H9 (cell line): ENCODE results near the gene DEGS2. TPM values are rescaled to one million over a fixed set of nuclear protein-coding genes. Genes with fewer than 3 reads are reported as not detected.
A peak's percentile ranks its signal among the peaks of the same experiment; 100 is the strongest.

Experiments
- DNase-seq: peaks from one replicate; pipeline ENCODE4 v3.0.0-alpha.2; 2017
- H2AFZ ChIP-seq: one replicate; pipeline ENCODE4 v1.6.1; 2013; ENCODE audit warnings: mild to moderate bottlenecking, low read length, control low read depth, moderate library complexity
- H2AK5ac ChIP-seq: 2 replicates; pipeline ENCODE4 v1.6.1; 2013; ENCODE audit warnings: low read length, control low read depth, mixed read lengths; ENCODE audit not compliant: insufficient read length
- H2BK120ac ChIP-seq: one replicate; pipeline ENCODE4 v1.6.1; 2013; ENCODE audit warnings: low read depth, mild to moderate bottlenecking, low read length, control low read depth, inconsistent platforms; ENCODE audit not compliant: poor library complexity, severe bottlenecking
- H2BK12ac ChIP-seq: 2 replicates; pipeline ENCODE4 v1.6.1; 2013; ENCODE audit warnings: low read length, control low read depth, mixed read lengths, low read depth; ENCODE audit not compliant: insufficient read length
- H2BK15ac ChIP-seq: 2 replicates; pipeline ENCODE4 v1.6.1; 2013; ENCODE audit warnings: low read depth, low read length, control low read depth
- H2BK20ac ChIP-seq: one replicate; pipeline ENCODE4 v1.6.1; 2013; ENCODE audit warnings: low read depth, mild to moderate bottlenecking, low read length, control low read depth, inconsistent platforms; ENCODE audit not compliant: poor library complexity, severe bottlenecking
- H2BK5ac ChIP-seq: 2 replicates; pipeline ENCODE4 v1.6.1; 2013; ENCODE audit warnings: low read length, control low read depth, mixed read lengths; ENCODE audit not compliant: insufficient read length
- H3K14ac ChIP-seq: 2 replicates; pipeline ENCODE4 v1.6.1; 2013; ENCODE audit warnings: low read length, control low read depth; ENCODE audit not compliant: insufficient read depth
- H3K18ac ChIP-seq: 2 replicates; pipeline ENCODE4 v1.6.1; 2013; ENCODE audit warnings: low read depth, mild to moderate bottlenecking, mixed read lengths, low read length, control low read depth; ENCODE audit not compliant: insufficient read length
- H3K23ac ChIP-seq: 2 replicates; pipeline ENCODE4 v1.6.1; 2013; ENCODE audit warnings: low read length, control low read depth, mixed read lengths, low read depth; ENCODE audit not compliant: insufficient read length
- H3K23me2 ChIP-seq: 2 replicates; pipeline ENCODE4 v1.6.1; 2013; ENCODE audit warnings: low read depth, mild to moderate bottlenecking, mixed read lengths, low read length, control low read depth; ENCODE audit not compliant: insufficient read length, poor library complexity, severe bottlenecking
- H3K27ac ChIP-seq: 2 replicates; pipeline ENCODE4 v1.5.1; 2013; ENCODE audit warnings: low read length, control low read depth, mixed read lengths, low read depth; ENCODE audit not compliant: insufficient read length
- H3K27me3 ChIP-seq: 2 replicates; pipeline ENCODE4 v1.6.1; 2013; ENCODE audit warnings: low read length, control low read depth, inconsistent platforms; ENCODE audit not compliant: insufficient read depth
- H3K4ac ChIP-seq: 2 replicates; pipeline ENCODE4 v1.6.1; 2013; ENCODE audit warnings: low read depth, mild to moderate bottlenecking, control low read depth, inconsistent platforms, low read length, moderate library complexity
- H3K4me1 ChIP-seq: 2 replicates; pipeline ENCODE4 v1.6.1; 2013; ENCODE audit warnings: low read length, control low read depth, inconsistent platforms; ENCODE audit not compliant: insufficient read depth
- H3K4me2 ChIP-seq: 2 replicates; pipeline ENCODE4 v1.6.1; 2013; ENCODE audit warnings: low read length, control low read depth, mixed read lengths; ENCODE audit not compliant: insufficient read length, insufficient read depth
- H3K56ac ChIP-seq: 2 replicates; pipeline ENCODE4 v1.6.1; 2013; ENCODE audit warnings: low read depth, mild to moderate bottlenecking, mixed read lengths, low read length, control low read depth; ENCODE audit not compliant: insufficient read length
- H3K79me1 ChIP-seq: 2 replicates; pipeline ENCODE4 v1.6.1; 2013; ENCODE audit warnings: low read depth, mild to moderate bottlenecking, moderate library complexity, low read length, control low read depth, inconsistent platforms; ENCODE audit not compliant: insufficient read depth, poor library complexity, severe bottlenecking
- H3K79me2 ChIP-seq: 2 replicates; pipeline ENCODE4 v1.6.1; 2013; ENCODE audit warnings: low read length, control low read depth, inconsistent platforms; ENCODE audit not compliant: insufficient read depth
- H3K9ac ChIP-seq: 2 replicates; pipeline ENCODE4 v1.6.1; 2013; ENCODE audit warnings: low read length, control low read depth, mixed read lengths; ENCODE audit not compliant: insufficient read length; ENCODE audit errors: extremely low read depth
- H3K9me3 ChIP-seq: one replicate; pipeline ENCODE4 v1.6.1; 2013; ENCODE audit warnings: low read depth, low read length, inconsistent platforms; ENCODE audit not compliant: control insufficient read depth
- H3T11ph ChIP-seq: one replicate; pipeline ENCODE4 v1.6.1; 2013; ENCODE audit warnings: mild to moderate bottlenecking, low read length, control low read depth, inconsistent platforms
- H4K20me1 ChIP-seq: one replicate; pipeline ENCODE4 v1.6.1; 2013; ENCODE audit not compliant: control insufficient read depth, insufficient read length, insufficient read depth
- H4K5ac ChIP-seq: 2 replicates; pipeline ENCODE4 v1.6.1; 2013; ENCODE audit warnings: low read depth, mild to moderate bottlenecking, mixed read lengths, low read length, control low read depth; ENCODE audit not compliant: insufficient read length
- H4K8ac ChIP-seq: replicated peaks from 2 replicates; pipeline ENCODE4 v1.6.1; 2013; ENCODE audit warnings: low read length, control low read depth, mixed read lengths, low read depth; ENCODE audit not compliant: insufficient read length
- H4K91ac ChIP-seq: 2 replicates; pipeline ENCODE4 v1.6.1; 2013; ENCODE audit warnings: low read depth, mild to moderate bottlenecking, moderate library complexity, mixed read lengths, low read length, control low read depth; ENCODE audit not compliant: insufficient read length
- H3K27ac Mint-ChIP-seq, 3 experiments: 2 replicates in 2 of 3; 3 replicates in 1 of 3; pipeline ENCODE4 v1.8.0; 2020 to 2021; ENCODE audit warnings: mixed read lengths in 3 of 3, mild to moderate bottlenecking in 1 of 3, moderate library complexity in 1 of 3
- H3K27me3 Mint-ChIP-seq: 2 replicates; pipeline ENCODE4 v1.8.0; 2021; ENCODE audit warnings: low read depth, mild to moderate bottlenecking, moderate library complexity, mixed read lengths
- H3K36me3 Mint-ChIP-seq, 3 experiments: 2 replicates in 2 of 3; 3 replicates in 1 of 3; pipeline ENCODE4 v1.8.0; 2020 to 2021; ENCODE audit warnings: low read depth in 3 of 3, mixed read lengths in 3 of 3; ENCODE audit not compliant: insufficient read depth in 1 of 3
- H3K4me1 Mint-ChIP-seq, 2 experiments: 2 replicates each; pipeline ENCODE4 v1.8.0; 2020; ENCODE audit warnings: mixed read lengths in 2 of 2
- H3K4me3 Mint-ChIP-seq, 2 experiments: 2 replicates in 1 of 2; 3 replicates in 1 of 2; pipeline ENCODE4 v1.8.0; 2020 to 2021; ENCODE audit warnings: mild to moderate bottlenecking in 2 of 2, mixed read lengths in 2 of 2, moderate library complexity in 1 of 2
- H3K9me3 Mint-ChIP-seq, 2 experiments: 2 replicates in 1 of 2; 3 replicates in 1 of 2; pipeline ENCODE4 v1.8.0; 2020; ENCODE audit warnings: mild to moderate bottlenecking in 2 of 2, mixed read lengths in 2 of 2, moderate library complexity in 1 of 2
- CTCF ChIP-seq: fragments of 200-600 bp; sonication (generic); conservative IDR thresholded peaks from 3 replicates; pipeline ENCODE4 v1.8.0; 2021; ENCODE audit warnings: antibody characterized with exemption, mild to moderate bottlenecking
- whole genome bisulfite sequencing: extraction: QIAGEN DNeasy Blood & Tissue Kit; methylation state at CpG from one replicate; pipeline ENCODE4 v1.1.7; 2013; ENCODE audit warnings: missing lambda C conversion rate, low lambda C conversion rate, mixed read lengths; ENCODE audit not compliant: insufficient read length; ENCODE audit errors: extremely low coverage; 5-methylcytosine and 5-hydroxymethylcytosine counted together
- total RNA-seq: library from RNA; stranded (reverse); gene quantifications from 2 replicates; pipeline ENCODE4 v1.2.1, GENCODE V29; 2021

Gene DEGS2
- total RNA-seq, 1 experiment from 2014 or later = 0.72 TPM

- no peak for TF ChIP-seq CTCF
- no peaks in the 10 kb centered on the region for H3K79me1 ChIP-seq
- H4K8ac ChIP-seq = no peak overlapping the region
- no peak overlapping the region for H4K5ac ChIP-seq
- DNase-seq = no peak
- H3K27me3 ChIP-seq = no peaks in the 10 kb centered on the region
- no peak overlapping the region for H3K9ac ChIP-seq
- H3K18ac ChIP-seq = no peak overlapping the region
- H2BK20ac ChIP-seq = no peak overlapping the region
- no peak overlapping the region for H3K56ac ChIP-seq
- peaks cover 4 to 9% of the 10 kb centered on the region in 2 experiments; a peak in 3 of 4 replicates for H3K4me1 Mint-ChIP-seq
- no peak overlapping the region for H2BK12ac ChIP-seq
- peaks cover 0 to 3% (median 0%) of the 10 kb centered on the region in 3 experiments; a peak in 1 of 7 replicates for H3K36me3 Mint-ChIP-seq
- no CpG with 5 or more reads among the region's 21 CpGs for WGBS
- no peak overlapping the region for H4K91ac ChIP-seq
- no peaks in the 10 kb centered on the region for H3K4me1 ChIP-seq
- H4K20me1 ChIP-seq = no peaks in the 10 kb centered on the region
- no peak overlapping the region for H2BK120ac ChIP-seq
- peak overlapping the region; percentile 22; the same call in 1 of the 2 replicates for H3K14ac ChIP-seq
- H3K23ac ChIP-seq = no peak overlapping the region
- H3K9me3 Mint-ChIP-seq = peaks cover 3% of the 10 kb centered on the region in 2 experiments; a peak in 3 of 5 replicates
- H3K9me3 ChIP-seq = no peaks in the 10 kb centered on the region
- H3K79me2 ChIP-seq = no peaks in the 10 kb centered on the region
- no peak overlapping the region for H3T11ph ChIP-seq
- no peak overlapping the region for H3K4ac ChIP-seq
- H3K4me3 Mint-ChIP-seq = no peak overlapping the region
- no peak overlapping the region for H3K27ac ChIP-seq
- no peak overlapping the region for H2BK15ac ChIP-seq
- peaks cover 16% of the 10 kb centered on the region for H3K27me3 Mint-ChIP-seq
- H3K27ac Mint-ChIP-seq = 0 out of 7 replicates have a peak overlapping the region, but pooled peaks of 1 of the 3 experiments have one; percentile 48
- no peak overlapping the region for H3K4me2 ChIP-seq
- no peaks in the 10 kb centered on the region for H3K23me2 ChIP-seq
- H2AFZ ChIP-seq = no peak overlapping the region
- H2BK5ac ChIP-seq = no peak overlapping the region
- no peak overlapping the region for H2AK5ac ChIP-seq
Measured at GRCh38 chr14:100149851-100150611, 9.4 kb downstream of the DEGS2 start.
